ENCODE data around the gene ASCC3. TPM values are rescaled to one million over a fixed set of nuclear protein-coding genes. Genes with fewer than 3 reads are reported as not detected.

Gene ASCC3
- total RNA-seq, 2 donors from 2014 or later = 35.7 to 56.2 TPM

DNA sequence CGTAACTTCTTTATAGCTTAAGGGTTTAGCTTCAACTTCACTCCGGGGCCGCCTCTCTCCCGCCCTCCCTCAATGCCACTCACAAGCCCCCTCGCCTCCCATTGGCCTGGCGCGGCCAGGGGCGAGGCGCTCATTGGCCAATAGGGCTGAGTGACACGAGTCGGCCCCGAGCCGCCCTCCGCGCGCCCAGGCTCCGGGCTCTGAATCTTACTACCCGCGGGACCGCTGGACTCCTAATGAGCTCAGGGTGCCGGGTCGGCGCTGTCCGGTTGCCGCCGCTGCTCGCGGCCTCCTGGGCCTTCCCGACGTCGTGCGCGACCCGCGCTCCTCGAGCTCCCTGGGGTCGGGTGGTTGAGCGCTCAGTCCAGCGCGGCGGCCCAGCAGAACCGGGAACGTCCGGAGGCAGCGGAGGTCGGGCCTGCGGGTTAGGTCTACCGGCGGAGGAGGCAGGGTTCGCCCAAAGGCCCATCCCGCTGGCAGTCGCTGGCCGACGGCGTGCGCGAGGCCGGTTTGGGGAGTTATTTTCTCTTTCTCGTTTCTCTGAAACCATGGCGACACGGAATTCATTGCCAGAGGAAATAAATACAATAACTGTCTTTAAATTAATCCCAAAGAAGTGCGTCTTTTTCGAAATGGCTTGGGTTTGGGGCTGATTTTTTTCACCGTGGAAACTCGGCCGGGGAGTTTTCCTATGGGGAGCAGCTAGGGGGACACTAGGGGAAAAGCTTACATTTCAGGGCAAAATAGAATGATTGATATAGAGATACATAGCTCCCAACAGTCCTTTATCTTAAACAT is 416.0 kb downstream of the ASCC3 start, which contains the start of gene SIM1:
TSS of gene SIM1 (minus strand) at position 19 of the 798 bp plus-strand sequence. CDS start 1,453 bp downstream, outside the sequence.
- ATAC-seq (ENCODE audit: insufficient number of reproducible peaks, low FRiP score, low read depth) = no peak
- H3K27ac ChIP-seq = no peak within 1 kb of the TSS
- DNase-seq (ENCODE audit: low spot score) = no peak
- no peaks in the 10 kb centered on the region for H3K9me3 ChIP-seq
- TF ChIP-seq, protein P1, sequence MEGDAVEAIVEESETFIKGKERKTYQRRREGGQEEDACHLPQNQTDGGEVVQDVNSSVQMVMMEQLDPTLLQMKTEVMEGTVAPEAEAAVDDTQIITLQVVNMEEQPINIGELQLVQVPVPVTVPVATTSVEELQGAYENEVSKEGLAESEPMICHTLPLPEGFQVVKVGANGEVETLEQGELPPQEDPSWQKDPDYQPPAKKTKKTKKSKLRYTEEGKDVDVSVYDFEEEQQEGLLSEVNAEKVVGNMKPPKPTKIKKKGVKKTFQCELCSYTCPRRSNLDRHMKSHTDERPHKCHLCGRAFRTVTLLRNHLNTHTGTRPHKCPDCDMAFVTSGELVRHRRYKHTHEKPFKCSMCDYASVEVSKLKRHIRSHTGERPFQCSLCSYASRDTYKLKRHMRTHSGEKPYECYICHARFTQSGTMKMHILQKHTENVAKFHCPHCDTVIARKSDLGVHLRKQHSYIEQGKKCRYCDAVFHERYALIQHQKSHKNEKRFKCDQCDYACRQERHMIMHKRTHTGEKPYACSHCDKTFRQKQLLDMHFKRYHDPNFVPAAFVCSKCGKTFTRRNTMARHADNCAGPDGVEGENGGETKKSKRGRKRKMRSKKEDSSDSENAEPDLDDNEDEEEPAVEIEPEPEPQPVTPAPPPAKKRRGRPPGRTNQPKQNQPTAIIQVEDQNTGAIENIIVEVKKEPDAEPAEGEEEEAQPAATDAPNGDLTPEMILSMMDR (IDR thresholded peaks at IDR 0.05) = no peak
- H3K27me3 ChIP-seq (replicated peaks; ENCODE audit: insufficient read depth) = peaks cover 72% of the 10 kb centered on the region
- peak within 1 kb of the TSS; percentile 43 for H3K4me3 ChIP-seq
- H3K4me1 ChIP-seq (ENCODE audit: control insufficient read depth in 1 of 2, low read depth in 2 of 2) = peaks cover 3 to 16% of the 10 kb centered on the region in 2 donors
- no peaks in the 10 kb centered on the region for H3K36me3 ChIP-seq

DNA sequence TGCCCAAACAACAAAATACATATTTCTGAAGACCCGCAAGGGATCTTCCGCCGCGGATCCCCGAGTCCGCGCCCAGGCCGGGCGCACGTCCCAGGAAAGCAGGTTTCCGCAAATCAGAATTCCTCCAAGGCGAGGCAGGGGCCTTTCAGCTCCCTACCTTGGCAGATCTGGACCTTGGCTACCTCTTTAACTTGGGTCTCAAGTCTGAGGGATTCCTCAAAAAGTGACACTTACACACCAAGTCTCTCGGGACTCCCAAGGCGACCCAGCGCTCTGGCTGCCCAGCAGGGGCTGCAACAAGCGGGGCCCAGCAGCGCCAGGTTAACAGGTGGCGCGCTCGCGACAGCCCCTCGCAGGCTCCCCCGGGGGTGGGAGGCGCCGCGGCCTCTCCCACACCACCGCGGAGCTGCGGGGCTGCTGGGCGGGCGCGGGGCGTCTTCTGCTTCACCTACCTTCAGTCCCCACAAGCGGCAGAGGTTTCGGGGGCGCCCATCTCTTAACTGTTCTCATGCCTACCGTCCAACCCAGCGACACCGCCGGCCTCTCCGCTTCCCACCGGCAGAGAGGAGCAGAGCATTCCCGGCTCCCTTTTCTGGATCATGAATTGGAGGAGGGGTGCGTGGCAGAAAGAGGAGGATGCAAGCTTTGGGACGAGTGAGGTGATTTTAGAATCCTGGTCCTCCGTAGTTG is 416.8 kb downstream of the ASCC3 start:
- Histone ChIP-seq H3K9me3 (no peaks in the 10 kb centered on the region), H3K4me3 (peak overlapping the region; percentile 43), H3K36me3 (no peaks in the 10 kb centered on the region), H3K27me3 (replicated peaks; ENCODE audit: insufficient read depth) (peaks cover 75% of the 10 kb centered on the region), H3K27ac (no peak overlapping the region), H3K4me1 (ENCODE audit: control insufficient read depth in 1 of 2, low read depth in 2 of 2) (peaks cover 3 to 16% of the 10 kb centered on the region in 2 donors)
- DNase-seq (ENCODE audit: low spot score) (no peak), ATAC-seq (ENCODE audit: insufficient number of reproducible peaks, low FRiP score, low read depth) (no peak)
- TF ChIP-seq, protein P1 (IDR thresholded peaks at IDR 0.05) = no peak

DNA sequence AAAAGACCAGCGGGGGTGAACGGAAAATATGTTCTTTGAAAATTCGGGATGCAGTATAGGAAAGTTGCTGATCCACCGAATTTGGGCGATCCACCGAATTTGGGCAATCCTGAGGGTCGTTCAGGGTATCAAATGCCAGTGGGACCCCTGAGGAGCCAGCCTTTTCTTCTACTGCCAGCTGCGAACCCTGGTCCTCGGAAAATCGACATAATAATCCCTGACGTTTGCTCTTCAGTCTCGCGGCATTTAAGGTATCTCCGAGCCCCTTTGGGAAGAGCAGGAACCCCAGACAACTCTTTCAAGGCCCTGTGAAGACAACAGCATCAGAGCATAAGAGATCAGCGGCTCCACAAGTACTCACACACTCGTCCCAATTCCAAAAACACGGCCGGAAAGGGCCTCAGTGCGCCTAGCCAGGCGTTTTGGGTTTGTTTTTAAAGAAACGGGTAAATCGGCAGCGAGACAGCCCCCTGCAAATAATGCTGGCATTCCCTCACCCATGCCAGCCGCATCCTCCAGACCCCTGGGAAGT is 417.4 kb downstream of the ASCC3 start:
- Histone ChIP-seq H3K36me3 (no peaks in the 10 kb centered on the region), H3K4me3 (peak overlapping the region; percentile 43), H3K27me3 (replicated peaks; ENCODE audit: insufficient read depth) (peaks cover 81% of the 10 kb centered on the region), H3K27ac (no peak overlapping the region), H3K9me3 (no peaks in the 10 kb centered on the region), H3K4me1 (ENCODE audit: control insufficient read depth in 1 of 2, low read depth in 2 of 2) (peaks cover 3 to 16% of the 10 kb centered on the region in 2 donors)
- no peak for DNase-seq (ENCODE audit: low spot score)
- no peak for ATAC-seq (ENCODE audit: insufficient number of reproducible peaks, low FRiP score, low read depth)
- TF ChIP-seq, protein P1 (IDR thresholded peaks at IDR 0.05) = no peak

DNA sequence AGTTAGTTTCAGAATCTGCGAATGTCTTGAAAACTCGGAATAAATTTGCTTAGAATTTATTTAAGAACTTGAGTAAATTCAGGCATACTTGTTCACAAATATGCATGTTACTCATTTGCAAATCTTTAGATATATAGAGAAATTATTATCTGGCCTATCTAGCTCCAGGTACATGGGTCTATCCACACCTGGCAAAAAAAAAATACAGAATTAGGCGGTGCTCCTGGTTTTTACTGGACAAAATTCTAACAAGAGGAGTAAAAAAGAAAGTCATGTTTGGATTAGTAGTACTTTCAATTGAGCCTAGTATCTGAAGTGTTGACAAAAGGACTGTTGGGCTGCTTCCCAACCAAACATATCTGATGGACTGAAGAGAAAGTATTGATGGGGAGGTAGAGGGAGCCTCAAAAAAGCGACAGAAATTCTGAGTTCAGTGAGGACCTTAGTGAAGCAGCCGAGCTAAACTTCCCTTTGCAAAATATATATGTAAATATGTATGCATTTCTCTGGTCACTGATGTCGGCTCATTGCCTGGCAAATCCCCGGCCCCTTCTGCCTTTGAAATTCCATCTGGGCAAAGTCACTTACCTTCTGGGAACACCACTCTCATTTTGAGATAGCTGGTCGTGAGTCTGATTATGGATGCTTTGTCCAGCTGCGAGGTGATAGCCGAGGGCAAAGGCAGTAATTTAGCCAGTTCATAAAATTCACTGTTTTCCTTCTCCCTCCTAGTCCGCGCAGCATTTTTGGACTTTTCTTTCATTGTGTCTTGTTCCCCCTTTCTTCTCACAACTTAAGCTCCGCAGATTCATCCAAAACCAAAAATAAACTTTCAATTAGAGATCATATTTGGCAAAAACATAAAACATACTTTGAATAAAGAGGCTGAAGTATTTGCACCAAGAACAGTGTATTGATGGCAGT is 418.2 kb downstream of the ASCC3 start:
- Histone ChIP-seq H3K27ac (no peak overlapping the region), H3K36me3 (no peaks in the 10 kb centered on the region), H3K4me3 (no peak overlapping the region), H3K9me3 (no peaks in the 10 kb centered on the region), H3K4me1 (ENCODE audit: control insufficient read depth in 1 of 2, low read depth in 2 of 2) (peaks cover 3 to 21% of the 10 kb centered on the region in 2 donors), H3K27me3 (replicated peaks; ENCODE audit: insufficient read depth) (peaks cover 85% of the 10 kb centered on the region)
- ATAC-seq (ENCODE audit: insufficient number of reproducible peaks, low FRiP score, low read depth) (no peak), DNase-seq (ENCODE audit: low spot score) (no peak)
- TF ChIP-seq, protein P1 (IDR thresholded peaks at IDR 0.05) = no peak

Data from thoracic aorta (tissue), 2 donors.